Neural progenitor cell (in vitro differentiated cells): ENCODE measurements around the gene TAF4.

ENCODE experiments used
- EZH2phosphoT487 ChIP-seq: fragments of 200-600 bp; sonication (generic); IDR thresholded peaks from 2 replicates; pipeline ENCODE4 v1.6.1; 2017; ENCODE audit warnings: antibody characterized with exemption
- TF ChIP-seq, protein P1 (sequence below): fragments of 200-600 bp; sonication (generic); IDR thresholded peaks from 2 replicates; pipeline ENCODE4 v1.5.1; 2017; ENCODE audit warnings: antibody characterized with exemption, mild to moderate bottlenecking

DNA sequence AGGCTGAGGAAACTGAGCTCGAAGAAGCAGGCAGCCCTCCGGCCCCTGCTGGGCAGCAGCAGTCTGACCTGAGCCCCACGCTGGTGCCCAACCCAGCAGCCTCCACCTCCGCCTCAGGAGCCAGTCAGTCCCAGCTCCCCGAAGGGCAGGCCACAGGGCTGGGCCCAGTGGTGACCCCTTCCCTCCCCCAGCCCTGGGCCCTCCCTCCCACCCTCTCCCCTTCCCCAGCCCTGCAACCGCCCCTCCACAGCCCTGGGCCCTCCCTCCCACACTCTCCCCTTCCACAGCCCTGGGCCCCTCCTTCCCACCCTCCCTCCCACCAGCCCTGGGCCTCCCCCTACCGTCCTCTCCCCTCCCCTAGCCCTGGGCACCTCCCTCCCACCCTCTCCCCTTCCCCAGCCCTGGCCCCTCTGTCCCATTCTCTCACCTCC is 115.0 kb downstream of the TAF4 start:
- TF ChIP-seq, protein P1, sequence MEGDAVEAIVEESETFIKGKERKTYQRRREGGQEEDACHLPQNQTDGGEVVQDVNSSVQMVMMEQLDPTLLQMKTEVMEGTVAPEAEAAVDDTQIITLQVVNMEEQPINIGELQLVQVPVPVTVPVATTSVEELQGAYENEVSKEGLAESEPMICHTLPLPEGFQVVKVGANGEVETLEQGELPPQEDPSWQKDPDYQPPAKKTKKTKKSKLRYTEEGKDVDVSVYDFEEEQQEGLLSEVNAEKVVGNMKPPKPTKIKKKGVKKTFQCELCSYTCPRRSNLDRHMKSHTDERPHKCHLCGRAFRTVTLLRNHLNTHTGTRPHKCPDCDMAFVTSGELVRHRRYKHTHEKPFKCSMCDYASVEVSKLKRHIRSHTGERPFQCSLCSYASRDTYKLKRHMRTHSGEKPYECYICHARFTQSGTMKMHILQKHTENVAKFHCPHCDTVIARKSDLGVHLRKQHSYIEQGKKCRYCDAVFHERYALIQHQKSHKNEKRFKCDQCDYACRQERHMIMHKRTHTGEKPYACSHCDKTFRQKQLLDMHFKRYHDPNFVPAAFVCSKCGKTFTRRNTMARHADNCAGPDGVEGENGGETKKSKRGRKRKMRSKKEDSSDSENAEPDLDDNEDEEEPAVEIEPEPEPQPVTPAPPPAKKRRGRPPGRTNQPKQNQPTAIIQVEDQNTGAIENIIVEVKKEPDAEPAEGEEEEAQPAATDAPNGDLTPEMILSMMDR = no peak
- TF ChIP-seq EZH2phosphoT487 = no peak
